Activated CD8-positive, alpha-beta T cell treated with anti-CD3 and anti-CD28 coated beads, Interleukin-2, amount 10 ng/mL, durations not matched to agents 7 days and 5 days (primary cell): ENCODE data around the gene CRKL. TPM values are rescaled to one million over a fixed set of nuclear protein-coding genes. Genes with fewer than 3 reads are reported as not detected.
"Not testable (repeated sequence)": the region's sequence is repeated elsewhere in the genome, so short reads cannot be mapped to it uniquely, and the experiment has no call there.

ENCODE experiments used
- ATAC-seq: fragments of 150-1000 bp; cut with Tn5 transposase; one replicate; pipeline ENCODE4 v1.10.0; 2021; ENCODE audit warnings: moderate library complexity
- CTCF ChIA-PET: fragments of 350-600 bp; sonication (Branson Sonifier 250); formaldehyde crosslinking; loops from one replicate; lab custom pipeline; 2021; ENCODE audit warnings: antibody characterized with exemption; lab: Charles Lee
- POLR2A ChIA-PET: fragments of 350-600 bp; sonication (Branson Sonifier 250); formaldehyde crosslinking; loops from one replicate; lab custom pipeline; 2021; ENCODE audit warnings: antibody characterized with exemption; lab: Charles Lee
- DNase-seq: peaks from one replicate; pipeline ENCODE4 v3.0.0-alpha.2; 2020
- H3K27ac Mint-ChIP-seq: one replicate; pipeline ENCODE4 v1.8.0; 2021; ENCODE audit warnings: mild to moderate bottlenecking, mixed read lengths
- H3K27me3 Mint-ChIP-seq: one replicate; pipeline ENCODE4 v1.8.0; 2021; ENCODE audit warnings: low read depth, mixed read lengths
- H3K36me3 Mint-ChIP-seq: one replicate; pipeline ENCODE4 v1.8.0; 2021; ENCODE audit warnings: low read depth, mixed read lengths
- H3K4me1 Mint-ChIP-seq: one replicate; pipeline ENCODE4 v1.8.0; 2021; ENCODE audit warnings: low read depth, mixed read lengths
- H3K4me3 Mint-ChIP-seq: one replicate; pipeline ENCODE4 v1.8.0; 2021; ENCODE audit warnings: mild to moderate bottlenecking, mixed read lengths
- H3K9me3 Mint-ChIP-seq: one replicate; pipeline ENCODE4 v1.8.0; 2022; ENCODE audit warnings: mixed read lengths; ENCODE audit not compliant: insufficient read depth
- total RNA-seq, 2 experiments: library from RNA; stranded (reverse); gene quantifications; one replicate each; pipeline ENCODE4 v1.2.3, GENCODE V29; 2021

The CRKL gene
- total RNA-seq, 2 experiments from 2014 or later = 87.0 to 87.4 TPM

DNA sequence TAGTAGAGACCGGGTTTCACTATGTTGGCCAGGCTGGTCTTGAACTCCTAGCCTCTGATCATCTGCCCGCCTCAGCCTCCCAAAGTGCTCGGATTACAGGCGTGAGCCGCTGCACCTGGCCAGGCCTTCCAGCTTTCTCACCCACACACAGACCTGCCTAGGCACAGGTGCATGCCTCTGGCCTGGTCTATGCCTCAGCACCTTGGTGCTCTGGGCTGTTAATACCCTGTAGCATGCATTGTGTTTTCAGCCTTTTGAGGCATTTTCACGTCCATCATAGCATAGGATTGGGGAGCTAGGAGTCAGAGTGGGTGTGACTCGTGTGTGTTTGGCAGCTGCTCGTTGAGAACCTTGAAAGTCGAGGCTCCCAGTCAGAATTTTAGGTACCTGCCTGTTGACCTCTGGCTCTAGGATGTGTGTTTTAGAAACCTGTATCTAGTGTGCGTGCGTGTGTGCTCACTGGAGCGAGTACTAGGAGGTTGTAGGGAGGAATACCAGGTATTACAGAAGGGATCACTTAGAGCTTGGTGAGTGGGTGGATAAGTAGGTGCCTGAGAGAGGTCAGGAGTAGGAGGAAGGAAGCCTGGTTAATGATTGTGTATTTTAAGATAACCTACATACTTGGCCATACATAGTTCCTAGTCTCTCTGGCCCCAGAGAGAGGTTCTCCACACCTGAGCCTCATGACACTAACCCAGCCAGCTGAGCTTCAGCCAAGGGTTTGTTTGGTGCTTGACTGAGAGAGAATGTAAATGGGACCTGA lies 20.0 kb downstream of the CRKL start:
- DNase-seq (no peak), ATAC-seq (no peak)
- Mint-ChIP-seq H3K27ac (no peak overlapping the region), H3K4me1 (peaks cover 35% of the 10 kb centered on the region), H3K4me3 (no peak overlapping the region), H3K27me3 (no peaks in the 10 kb centered on the region), H3K36me3 (peaks cover 64% of the 10 kb centered on the region), H3K9me3 (no peaks in the 10 kb centered on the region)
- ChIA-PET POLR2A (interaction anchor here (0.9 kb wide), 1 partner anchor 18 kb away, joined by 3 read pairs; no protein-coding TSS in a partner anchor), CTCF (interaction anchor here (1.2 kb wide), 2 partner anchors 20 to 24 kb away, joined by 4 to 5 read pairs; partner anchors contain the start of gene CRKL)

DNA sequence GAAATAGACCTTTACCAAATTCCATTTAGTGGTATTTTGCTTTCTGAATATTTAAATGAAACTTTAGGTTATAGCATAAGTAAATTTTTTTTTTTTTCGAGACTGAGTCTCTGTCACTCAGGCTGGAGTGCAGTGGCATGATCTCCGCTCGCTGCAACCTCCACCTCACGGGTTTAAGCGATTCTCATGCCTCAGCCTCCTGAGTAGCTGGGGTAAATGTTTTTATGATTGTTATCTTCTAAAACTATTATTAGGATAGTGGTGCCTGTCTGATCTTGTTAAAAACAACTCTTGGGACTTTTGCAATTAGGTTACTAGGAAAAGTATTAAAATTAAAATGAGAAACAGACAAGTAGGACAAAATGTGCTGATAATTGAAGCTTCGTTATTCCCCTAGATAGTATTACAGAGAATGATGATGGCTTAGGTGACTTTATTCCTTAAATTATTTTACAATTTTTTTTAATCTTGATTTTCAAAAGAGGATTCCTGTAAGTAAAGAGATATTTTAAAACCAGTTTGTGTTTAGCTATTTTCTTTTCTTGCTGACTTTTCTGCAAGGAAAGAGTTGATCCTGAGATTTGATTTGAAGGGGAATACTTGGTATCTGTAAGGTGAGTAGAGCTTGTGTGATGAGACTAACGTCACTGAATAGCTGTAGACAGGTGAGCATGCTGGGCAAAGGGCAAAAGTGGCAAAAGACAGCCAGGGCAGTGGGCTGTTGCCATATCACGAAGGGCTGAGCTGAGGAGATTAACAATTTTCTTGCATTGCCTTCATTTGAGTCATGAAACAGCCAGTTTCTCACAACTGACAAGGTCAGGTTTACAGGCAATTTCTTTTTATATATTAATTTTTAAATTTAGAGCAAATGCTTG lies 20.8 kb downstream of the CRKL start:
- H3K4me1 Mint-ChIP-seq = peaks cover 39% of the 10 kb centered on the region
- DNase-seq (no peak), ATAC-seq (no peak)
- peaks cover 71% of the 10 kb centered on the region for H3K36me3 Mint-ChIP-seq
- no peak overlapping the region for H3K27ac Mint-ChIP-seq
- no peaks in the 10 kb centered on the region for H3K27me3 Mint-ChIP-seq
- CTCF ChIA-PET = interaction anchor here (1.2 kb wide), 2 partner anchors 21 to 24 kb away, joined by 4 to 5 read pairs; partner anchors contain the start of gene CRKL
- POLR2A ChIA-PET = interaction anchor here (0.9 kb wide), 1 partner anchor 17 kb away, joined by 3 read pairs; no protein-coding TSS in a partner anchor
- no peak overlapping the region for H3K4me3 Mint-ChIP-seq
- H3K9me3 Mint-ChIP-seq = no peaks in the 10 kb centered on the region

DNA sequence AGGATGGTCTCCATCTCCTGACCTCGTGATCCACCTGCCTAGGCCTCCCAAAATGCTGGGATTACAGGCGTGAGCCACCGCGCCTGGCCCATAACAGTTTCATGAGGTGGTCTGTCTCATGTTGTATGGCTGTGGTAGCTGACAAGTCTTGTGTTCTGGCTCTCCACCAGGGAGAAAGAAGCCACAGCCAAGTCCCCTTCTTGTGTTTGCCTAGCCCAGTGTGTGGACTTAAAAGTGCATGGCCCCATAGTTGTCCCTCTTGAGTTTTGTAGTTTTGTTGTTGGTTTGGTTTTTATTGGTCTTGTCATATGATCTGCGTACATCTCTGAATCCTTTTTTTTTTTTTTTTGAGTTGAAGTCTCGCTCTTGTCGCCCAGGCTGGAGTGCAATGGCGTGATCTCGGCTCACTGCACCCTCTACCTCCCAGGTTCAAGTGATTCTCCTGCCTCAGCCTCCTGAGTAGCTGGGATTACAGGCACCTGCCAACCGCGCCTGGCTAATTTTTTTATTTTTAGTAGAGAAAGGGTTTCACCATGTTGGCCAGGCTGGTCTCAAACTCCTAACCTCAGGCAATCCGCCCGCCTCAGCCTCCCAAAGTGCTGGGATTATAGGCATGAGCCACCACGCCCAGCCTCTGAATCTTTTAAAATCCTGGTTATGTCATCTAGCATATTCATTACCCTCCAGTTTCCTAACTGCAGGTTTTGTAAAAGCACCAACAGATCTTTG lies 22.4 kb downstream of the CRKL start:
- CTCF ChIA-PET, H3K27me3 Mint-ChIP-seq, DNase-seq, POLR2A ChIA-PET, H3K27ac Mint-ChIP-seq, H3K9me3 Mint-ChIP-seq, ATAC-seq, H3K4me3 Mint-ChIP-seq: not testable (repeated sequence)
- Mint-ChIP-seq H3K4me1 (peaks cover 39% of the 10 kb centered on the region), H3K36me3 (peaks cover 61% of the 10 kb centered on the region)

DNA sequence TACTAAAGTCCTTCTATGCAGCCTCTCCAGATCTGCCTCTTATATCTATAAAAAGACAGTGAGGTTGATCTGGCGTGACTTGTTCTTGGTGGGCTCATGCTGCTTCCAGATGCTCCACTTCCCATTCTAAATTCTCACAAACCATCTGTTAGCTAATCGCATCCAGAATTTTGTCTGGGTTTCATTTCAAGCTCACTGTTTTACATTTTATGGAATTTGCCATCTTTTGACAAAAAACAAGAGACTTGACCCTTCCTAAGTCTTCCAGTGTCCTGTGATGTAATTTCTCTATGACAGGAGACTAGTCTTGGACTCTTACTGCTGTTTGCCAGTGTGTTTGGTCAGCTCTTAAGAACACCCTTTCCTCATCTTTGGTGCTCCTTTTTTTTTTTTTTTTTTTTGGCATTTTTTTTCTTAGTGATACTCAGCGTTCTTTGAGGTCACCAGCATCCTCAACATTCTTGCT lies 23.0 kb downstream of the CRKL start:
- H3K9me3 Mint-ChIP-seq = no peaks in the 10 kb centered on the region
- ChIA-PET POLR2A (no interaction called here), CTCF (interaction anchor here (1.5 kb wide), 1 partner anchor 8 kb away, joined by 3 read pairs; no protein-coding TSS in a partner anchor)
- no peak overlapping the region for H3K27ac Mint-ChIP-seq
- peaks cover 56% of the 10 kb centered on the region for H3K36me3 Mint-ChIP-seq
- H3K4me1 Mint-ChIP-seq = peaks cover 40% of the 10 kb centered on the region
- no peaks in the 10 kb centered on the region for H3K27me3 Mint-ChIP-seq
- ATAC-seq (no peak), DNase-seq (no peak)
- no peak overlapping the region for H3K4me3 Mint-ChIP-seq

DNA sequence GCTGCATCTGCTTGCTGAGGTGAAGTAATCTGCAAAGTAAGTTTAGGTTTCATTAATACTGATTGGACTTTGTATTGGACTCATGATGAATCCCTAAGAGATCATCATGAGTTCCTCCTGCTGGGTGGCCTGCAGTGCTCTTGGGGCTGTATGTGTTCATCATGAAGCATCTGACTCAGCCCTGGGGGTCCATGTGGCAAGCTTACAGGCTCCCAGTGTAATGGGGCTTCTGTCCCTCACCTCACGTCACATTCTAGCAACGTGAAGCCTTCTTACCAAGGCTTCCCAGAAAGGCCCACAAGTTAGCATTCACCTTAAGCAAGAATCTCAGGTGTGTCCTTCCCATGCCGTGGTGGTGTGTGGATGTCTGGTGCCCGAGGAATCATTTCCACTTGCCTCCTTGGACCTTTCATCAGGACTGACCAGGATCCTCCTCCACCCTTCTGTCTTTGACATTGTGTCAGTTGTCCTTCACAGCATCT lies 23.7 kb downstream of the CRKL start:
- H3K4me1 Mint-ChIP-seq = peaks cover 45% of the 10 kb centered on the region
- CTCF ChIA-PET = interaction anchor here (1.5 kb wide), 1 partner anchor 9 kb away, joined by 3 read pairs; no protein-coding TSS in a partner anchor
- ATAC-seq = no peak
- H3K27me3 Mint-ChIP-seq = no peaks in the 10 kb centered on the region
- DNase-seq = no peak
- H3K27ac Mint-ChIP-seq = no peak overlapping the region
- H3K36me3 Mint-ChIP-seq = peaks cover 58% of the 10 kb centered on the region
- no peak overlapping the region for H3K4me3 Mint-ChIP-seq
- POLR2A ChIA-PET = no interaction called here
- no peaks in the 10 kb centered on the region for H3K9me3 Mint-ChIP-seq

DNA sequence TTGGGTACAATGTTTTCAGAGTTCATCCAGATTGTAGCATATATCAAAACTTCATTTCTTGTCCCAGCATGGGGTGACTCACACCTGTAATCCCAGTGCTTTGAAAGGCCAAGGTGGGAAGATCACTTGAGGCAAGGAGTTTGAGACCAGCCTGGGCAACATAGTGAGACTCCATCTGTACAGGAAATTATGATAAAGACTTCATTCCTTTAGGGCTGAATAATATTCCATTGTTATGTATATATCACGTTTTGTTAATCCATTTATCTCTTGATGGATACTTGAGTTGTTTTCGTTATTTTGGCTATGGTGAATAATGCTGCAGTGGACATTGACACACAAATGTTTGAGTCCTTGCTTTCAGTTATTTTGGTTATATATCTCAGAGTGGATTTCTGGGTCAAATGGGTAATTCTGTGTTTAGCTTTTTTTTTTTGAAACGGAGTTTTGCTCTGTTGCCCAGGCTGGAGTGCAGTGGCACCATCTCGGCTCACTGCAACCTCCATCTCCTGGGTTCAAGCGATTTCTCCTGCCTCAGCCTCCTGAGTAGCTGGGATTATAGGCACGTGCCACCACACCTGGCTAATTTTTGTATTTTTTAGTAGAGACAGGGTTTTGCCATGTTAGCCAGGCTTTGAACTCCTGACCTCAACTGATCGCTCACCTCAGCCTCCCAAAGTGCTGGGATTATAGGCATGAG lies 25.1 kb downstream of the CRKL start:
- CTCF ChIA-PET = interaction anchor here (1.0 kb wide), 1 partner anchor 41 kb away, joined by 3 read pairs; no protein-coding TSS in a partner anchor
- H3K36me3 Mint-ChIP-seq = peaks cover 54% of the 10 kb centered on the region
- POLR2A ChIA-PET = not testable (repeated sequence)

DNA sequence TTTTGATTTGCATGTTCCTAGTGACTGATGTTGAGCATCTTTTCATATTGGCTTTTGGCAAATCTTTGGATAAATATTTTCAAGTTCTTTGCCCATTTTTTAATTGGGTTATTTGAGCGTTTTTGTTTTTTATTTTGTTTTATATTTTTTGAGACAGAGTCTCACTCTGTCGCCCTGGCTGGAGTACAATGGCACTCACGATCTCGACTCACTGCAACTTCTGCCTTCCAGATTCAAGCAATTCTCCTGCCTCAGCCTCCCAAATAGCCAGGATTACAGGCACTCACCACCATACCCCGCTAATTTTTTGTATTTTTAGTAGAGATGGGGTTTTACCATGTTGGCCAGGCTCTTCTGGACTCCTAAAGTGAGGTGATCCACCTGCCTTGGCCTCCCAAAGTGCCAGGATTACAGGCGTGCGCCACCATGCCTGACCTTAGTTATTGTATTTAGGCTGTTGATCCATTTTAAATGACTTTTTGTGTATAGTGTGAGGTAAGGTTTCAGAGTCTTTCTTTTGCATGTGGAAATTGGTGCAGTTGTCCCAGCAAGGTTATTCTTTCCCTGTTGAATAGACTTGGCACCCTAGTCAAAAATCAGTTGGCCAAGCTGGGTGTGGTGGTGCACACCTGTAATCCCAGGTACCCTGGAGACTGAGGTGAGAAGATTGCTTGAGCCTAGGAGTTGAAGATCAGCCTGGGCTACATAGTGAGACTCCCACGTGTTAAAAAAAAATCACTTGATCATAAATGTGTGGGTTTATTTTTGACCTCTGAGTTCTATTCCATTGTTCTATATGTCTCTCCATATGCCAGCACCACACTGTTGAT lies 26.1 kb downstream of the CRKL start:
- Mint-ChIP-seq H3K27me3 (no peaks in the 10 kb centered on the region), H3K9me3 (no peaks in the 10 kb centered on the region), H3K4me1 (peaks cover 47% of the 10 kb centered on the region), H3K4me3 (no peak overlapping the region), H3K36me3 (peaks cover 55% of the 10 kb centered on the region), H3K27ac (no peak overlapping the region)
- DNase-seq (no peak), ATAC-seq (no peak)
- ChIA-PET CTCF (interaction anchor here (1.0 kb wide), 1 partner anchor 40 kb away, joined by 3 read pairs; no protein-coding TSS in a partner anchor), POLR2A (no interaction called here)

More for the DNA sequence above, 25.1 kb downstream of the CRKL start:
- not testable (repeated sequence) for DNase-seq, H3K4me3 Mint-ChIP-seq, H3K27me3 Mint-ChIP-seq, ATAC-seq, H3K9me3 Mint-ChIP-seq, H3K27ac Mint-ChIP-seq
- H3K4me1 Mint-ChIP-seq = peaks cover 46% of the 10 kb centered on the region

DNA sequence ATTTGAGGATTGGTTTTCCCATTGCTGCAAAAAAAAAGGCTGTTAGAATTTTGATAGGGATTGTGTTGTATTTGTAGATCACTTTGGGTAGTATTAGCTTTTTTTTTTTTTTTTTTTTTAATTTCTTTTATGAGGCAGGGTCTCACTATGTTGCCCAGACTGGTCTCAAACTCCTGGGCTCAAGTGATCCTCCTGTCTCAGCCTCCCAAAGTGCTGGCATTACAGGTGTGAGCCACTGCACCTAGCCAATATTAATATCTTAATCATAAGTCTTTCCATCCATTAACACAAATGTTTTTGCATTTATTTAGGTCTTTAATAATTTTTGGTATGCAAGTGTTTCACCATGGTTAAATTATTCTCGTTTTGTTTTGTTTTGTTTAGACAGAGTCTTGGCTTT lies 26.8 kb downstream of the CRKL start:
- H3K27ac Mint-ChIP-seq = no peak overlapping the region
- ChIA-PET CTCF (interaction anchor here (1.1 kb wide), 1 partner anchor 160 kb away, joined by 4 read pairs; no protein-coding TSS in a partner anchor), POLR2A (no interaction called here)
- DNase-seq (no peak), ATAC-seq (no peak)
- peaks cover 52% of the 10 kb centered on the region for H3K36me3 Mint-ChIP-seq
- H3K9me3 Mint-ChIP-seq = no peaks in the 10 kb centered on the region
- peaks cover 50% of the 10 kb centered on the region for H3K4me1 Mint-ChIP-seq
- H3K27me3 Mint-ChIP-seq = no peaks in the 10 kb centered on the region
- H3K4me3 Mint-ChIP-seq = no peak overlapping the region

DNA sequence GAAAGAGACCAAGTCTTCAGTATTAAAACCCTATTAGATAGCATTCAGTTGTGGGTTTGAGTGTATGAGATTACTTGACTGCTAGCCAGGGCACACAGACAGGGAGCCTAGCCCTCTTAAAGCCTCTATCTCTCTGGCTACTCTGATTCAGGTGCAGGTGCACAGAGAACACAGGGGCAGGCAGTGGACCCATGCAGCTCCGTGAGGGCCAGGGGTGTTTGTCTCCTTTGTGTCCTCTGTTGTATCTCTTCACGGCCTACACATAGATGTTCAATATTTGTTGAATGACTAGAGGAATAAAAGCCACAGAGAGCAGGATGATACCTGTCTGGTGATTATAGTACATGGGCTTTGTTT lies 28.3 kb downstream of the CRKL start:
- no peak overlapping the region for H3K4me3 Mint-ChIP-seq
- no peak overlapping the region for H3K27ac Mint-ChIP-seq
- ChIA-PET POLR2A (no interaction called here), CTCF (no interaction called here)
- peaks cover 52% of the 10 kb centered on the region for H3K4me1 Mint-ChIP-seq
- H3K27me3 Mint-ChIP-seq = no peaks in the 10 kb centered on the region
- ATAC-seq (no peak), DNase-seq (no peak)
- H3K9me3 Mint-ChIP-seq = no peaks in the 10 kb centered on the region
- peaks cover 52% of the 10 kb centered on the region for H3K36me3 Mint-ChIP-seq
